CD4-positive, alpha-beta T cell treated with Interleukin-15 for 4 hours (primary cell): ENCODE data around the gene PROK1.

Experiments used
- DNase-seq: peaks from one replicate; pipeline ENCODE4 v3.0.0-alpha.2; 2020; ENCODE audit warnings: low spot score

The PROK1 gene

DNA sequence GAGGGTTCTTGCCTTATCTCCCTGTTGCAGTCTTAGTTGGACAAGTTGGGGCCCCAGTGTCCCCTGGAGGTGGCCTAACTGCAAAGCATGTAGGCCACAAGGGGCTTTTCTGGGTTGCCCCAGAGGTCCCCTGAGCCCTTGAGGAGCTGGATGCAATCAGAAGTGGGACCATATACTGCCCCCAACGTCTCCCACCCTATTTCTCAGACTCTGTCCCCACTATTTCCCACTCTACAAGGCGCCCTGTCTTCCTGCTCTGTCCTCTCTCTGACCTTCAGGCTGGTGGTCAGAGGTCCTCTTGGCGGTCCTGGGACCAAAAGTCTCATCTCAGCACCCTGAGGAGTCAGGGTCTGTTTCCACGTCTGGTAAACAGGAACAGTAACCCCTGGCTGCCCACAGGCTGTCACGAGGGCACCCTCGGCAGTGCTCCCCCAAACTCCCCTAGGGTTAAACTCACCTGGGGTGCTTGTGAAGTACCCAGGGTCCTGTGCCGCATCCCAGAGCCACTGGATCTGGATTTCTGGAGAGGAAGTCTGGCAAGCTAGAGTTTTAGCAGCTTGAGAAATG is 14.9 kb downstream of the PROK1 start:
- no peak for DNase-seq

DNA sequence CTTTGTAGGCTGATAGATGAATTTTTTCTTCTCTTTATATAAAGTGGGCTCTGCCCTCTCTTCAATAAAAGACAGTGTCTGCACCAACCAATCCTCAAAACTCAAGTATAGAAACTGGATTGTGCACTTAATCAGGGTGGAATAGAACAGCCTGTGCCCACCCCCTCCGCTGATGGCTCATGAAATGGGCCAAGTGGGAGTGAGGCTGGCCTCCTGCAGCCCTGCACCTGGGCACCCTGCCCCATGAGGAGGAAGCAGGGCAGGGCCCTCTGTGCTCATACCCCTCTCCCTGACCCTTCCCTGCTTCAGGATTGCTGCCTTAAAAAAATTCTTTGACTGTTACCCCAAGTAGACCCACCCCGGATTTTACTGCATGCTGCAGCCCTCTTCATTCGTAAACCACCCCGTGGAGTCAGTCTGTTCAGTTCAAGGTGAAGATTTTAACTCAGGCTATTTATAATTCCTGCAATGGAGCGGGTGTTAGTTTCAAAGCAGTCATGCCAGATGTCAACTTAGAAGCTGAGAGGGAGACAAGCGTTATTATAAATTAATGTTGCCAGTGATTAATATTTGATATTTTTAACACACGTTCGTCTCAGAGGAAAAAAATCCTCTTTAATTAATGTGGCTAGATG is 15.8 kb downstream of the PROK1 start:
- no peak for DNase-seq

DNA sequence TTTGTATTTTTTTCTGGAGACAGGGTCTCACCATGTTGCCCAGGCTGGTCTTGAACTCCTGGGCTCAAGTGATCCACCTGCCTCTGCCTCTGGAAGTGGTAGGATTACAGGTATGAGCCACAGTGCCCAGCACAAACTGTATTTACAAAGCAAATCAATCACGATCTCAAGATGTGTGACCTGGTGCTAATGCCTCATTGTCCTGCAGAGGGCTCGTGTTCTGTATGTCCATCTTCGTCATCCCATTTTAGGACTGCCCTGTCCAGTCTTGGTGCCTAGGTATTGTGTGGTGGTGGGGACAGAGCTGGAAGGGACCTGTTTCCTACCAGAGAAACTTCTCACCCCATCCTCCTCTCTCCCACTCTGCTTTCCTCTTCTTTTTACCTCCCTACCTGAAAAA is 20.2 kb downstream of the PROK1 start:
- no peak for DNase-seq

DNA sequence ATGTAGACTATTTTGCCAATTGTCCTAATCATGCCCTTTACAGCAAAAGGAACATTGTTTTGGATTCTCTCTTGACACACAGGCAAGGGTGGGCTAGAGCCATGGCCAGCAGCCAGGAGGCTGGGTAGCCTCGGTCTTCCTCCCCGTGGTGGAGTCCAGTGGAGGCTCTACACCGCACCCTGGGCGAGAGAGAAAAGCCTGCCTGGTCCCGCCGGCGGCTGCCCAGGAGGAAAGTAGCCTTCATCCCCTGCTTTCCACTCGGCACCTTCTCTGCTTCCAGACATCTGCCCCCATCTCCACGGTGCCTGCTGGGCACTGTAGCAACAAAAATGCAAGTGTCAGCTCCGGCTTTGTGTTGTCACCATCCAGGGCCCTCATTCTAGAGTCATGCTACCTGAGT is 21.6 kb downstream of the PROK1 start:
- DNase-seq: no peak

DNA sequence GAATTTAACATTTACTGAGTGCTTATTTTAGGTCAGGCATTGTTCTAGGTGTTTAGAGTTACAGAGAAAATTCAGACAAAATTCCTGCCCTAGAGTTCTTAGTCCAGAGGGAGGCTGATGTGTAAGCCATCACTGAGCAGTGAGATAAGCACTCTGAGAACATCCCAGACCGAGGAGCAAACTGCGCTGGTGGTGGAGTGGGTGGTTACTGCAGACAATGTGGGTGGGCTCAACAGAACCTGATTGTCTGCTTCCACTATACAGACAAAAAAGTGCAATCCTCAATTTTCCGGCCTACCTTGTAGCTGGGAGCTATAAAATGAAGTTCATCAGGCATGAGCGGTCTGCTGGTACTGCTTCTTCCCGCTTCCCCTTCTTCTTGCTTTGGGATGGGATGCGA is 23.5 kb downstream of the PROK1 start:
- DNase-seq: no peak

DNA sequence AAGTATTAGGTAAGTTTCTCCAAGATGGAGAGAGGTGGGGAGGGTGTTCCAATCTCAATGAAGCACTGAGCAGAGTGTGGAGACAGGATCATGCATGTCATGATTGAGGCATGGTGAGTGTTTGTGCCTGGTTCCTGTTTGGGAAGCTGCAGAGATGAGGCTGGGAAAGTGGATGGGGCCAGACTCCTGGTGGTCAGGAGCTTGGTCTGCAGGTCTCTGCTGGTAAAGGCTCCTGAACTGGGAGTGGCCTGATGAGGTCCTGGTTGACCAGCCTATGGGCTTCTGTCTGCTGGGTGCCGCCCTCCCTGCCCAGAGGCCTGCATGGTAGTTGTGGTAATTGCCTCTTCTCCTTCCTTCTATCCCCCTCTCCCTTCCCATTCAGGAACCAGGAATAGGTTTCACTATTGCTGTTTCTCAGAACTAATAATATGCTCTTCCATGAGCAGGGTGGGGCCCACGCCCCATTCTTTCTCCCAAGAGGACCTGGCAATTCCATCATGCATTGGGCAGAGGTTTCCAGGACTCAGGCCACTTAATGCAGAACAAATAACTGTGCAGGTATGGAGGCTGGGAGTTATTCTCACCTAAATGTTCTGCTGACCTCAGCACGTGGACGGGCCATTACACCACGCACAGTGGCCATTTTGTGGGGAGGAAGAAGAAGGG is 24.5 kb downstream of the PROK1 start:
- DNase-seq: no peak

DNA sequence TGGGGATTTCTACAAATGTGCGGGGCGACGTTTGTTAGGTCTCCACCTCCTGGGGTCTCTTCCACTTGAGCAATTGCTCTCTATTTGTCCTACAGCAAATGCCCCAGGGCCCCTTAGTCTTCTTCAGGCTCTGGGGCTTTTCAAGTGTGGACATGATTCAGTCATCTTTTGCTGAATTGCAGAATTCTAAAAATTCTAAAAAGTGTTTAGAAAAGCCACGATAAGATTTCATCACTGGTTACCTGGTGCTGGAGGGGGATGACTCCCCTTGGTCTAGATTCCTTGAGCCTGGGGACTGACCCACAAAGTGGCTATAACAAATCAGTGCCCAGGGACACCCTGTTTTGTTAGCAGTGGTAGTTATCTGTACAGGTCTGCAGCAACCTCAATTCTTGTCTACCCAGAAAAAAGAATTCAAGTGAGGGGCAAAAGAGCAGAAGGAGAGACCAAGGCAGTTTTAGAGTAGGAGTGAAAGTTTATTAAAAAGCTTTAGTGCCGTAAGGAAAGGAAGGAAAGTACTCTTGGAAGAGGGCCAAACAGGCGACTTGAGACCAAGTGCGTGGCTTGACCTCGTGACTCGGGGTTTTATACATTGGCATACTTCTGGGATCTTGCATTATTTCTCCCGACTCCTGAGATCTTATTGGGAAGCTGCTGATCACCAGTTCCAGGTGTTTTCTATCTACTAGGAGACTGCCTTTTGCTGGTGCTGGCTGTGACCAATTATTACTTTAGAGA is 25.2 kb downstream of the PROK1 start:
- DNase-seq: no peak

DNA sequence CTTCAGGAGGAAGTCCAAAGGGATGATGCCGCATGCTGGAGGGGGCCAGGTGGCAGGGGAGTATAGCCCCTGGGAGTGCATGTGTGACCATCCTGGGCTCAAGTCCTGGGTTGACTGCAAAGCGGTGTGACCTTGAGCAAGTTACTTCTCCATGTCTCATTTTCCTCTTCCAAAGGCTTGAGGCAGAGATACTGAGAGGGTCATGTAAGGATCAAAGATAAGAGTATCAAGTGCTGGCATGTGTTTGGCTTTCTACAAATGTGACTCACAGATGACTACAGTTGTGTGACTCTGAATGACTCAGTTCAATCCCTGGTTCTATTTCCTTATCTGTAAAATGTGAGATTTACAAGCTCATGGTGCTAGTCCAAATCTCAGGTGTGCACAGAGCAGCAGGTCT is 26.1 kb downstream of the PROK1 start:
- DNase-seq: no peak

DNA sequence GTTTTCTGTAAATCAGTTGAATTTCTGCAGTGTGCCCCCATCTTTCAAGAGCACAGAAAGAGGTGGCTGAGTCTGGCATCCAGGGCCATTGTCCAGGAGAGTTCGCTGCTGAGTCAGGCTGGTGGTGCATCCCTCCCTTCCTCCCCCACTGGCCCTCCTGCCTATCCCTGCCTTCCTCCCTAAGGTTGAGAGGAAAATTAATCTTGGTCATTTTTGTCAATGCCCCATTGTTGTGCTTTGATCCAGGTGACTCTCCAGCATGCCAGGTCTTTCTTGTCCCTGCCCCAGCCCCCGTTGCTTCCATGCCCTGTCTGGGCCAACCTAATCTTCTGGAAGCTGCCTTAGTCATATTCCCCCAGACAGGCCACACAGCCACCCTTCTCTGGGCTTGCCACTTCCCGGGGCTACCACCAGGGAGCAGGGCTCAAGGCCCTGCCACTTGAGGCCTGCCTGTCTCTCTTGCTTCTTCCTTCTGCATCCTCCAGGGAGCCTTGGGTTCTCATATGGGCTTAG is 26.6 kb downstream of the PROK1 start:
- DNase-seq: no peak

DNA sequence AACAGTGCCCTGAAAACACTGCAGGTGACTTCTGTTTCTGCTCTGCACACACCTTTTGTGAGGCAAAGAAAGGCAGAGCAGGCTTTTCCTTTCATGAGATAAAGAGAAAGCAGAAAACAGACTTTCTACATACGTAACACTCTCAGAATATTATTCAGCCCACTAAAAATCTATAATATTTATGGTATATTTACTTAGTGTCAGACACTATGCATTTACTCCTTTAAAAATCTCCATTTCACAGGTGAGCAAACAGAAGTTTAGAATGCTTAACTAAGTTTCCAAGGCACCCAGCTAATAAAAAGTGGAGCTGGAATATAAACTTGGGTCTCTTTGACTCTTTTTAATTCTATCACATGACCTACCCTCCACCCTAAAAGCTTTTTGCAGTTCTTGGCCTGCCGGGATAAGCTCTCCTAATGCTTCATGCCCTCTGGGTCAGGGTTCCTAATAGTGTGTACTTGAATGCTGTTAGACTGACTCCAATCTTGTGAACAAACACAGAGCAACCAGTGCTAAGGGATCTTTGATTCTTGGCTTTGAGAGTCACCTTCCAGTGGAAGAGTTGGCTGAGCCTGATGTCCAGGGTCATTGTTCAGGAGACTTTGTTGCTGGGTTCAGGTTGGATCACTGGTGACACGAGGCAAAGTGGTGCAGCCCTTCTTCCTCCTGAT is 27.2 kb downstream of the PROK1 start:
- no peak for DNase-seq

DNA sequence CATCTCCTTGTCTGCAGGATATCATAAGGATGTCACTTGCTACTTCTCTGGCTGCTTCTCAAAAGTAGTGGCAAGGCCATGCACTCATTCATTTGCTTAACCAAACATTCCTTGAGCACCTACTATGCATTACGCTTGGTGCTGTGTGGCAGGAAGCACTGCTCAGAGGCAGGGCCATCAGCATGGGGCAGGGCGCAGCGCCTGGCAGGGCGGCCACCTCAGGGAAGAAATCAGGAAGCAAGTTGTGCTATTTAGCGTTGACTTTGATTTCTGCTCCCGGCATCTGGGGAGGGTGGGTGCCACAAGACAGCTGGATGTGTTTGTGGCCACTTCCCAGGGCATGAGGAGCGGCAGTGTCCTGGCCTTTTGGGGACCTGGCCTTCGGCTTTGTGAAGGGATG is 27.9 kb downstream of the PROK1 start:
- no peak for DNase-seq

DNA sequence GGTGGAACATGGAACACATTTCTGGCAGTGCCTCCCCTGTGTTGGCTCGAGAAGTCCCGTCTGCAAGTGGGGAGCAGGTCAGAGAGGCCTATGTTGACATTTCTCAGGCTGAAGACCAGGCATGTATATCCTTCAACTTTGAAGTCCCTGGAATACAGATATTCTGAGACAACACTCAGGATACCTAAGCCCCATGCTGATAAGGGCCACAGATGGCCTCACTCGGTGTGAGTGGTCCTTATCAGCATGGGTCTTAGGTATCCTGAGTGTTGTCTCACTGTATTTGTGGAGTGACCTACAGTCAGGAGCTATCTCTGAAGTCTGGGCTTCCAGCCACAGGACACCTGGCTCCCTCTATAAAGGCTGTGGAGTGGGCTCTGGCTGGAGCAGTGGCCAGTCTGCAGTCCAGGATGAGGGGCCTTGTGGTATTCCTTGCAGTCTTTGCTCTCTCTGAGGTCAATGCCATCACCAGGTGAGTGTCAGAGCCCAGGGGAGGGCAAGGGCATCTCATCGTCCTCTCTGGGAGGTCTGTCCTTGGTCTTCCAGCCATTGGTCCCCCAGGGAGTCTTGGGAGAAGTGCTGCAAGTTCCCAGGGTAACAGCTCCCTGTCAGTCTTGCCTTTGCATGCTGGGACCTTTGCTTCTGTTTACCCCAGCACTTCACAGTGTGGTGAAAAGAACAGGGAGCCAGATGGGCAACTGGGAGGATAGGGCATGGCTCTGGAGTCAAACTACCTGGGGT is 29.6 kb downstream of the PROK1 start:
- no peak for DNase-seq

DNA sequence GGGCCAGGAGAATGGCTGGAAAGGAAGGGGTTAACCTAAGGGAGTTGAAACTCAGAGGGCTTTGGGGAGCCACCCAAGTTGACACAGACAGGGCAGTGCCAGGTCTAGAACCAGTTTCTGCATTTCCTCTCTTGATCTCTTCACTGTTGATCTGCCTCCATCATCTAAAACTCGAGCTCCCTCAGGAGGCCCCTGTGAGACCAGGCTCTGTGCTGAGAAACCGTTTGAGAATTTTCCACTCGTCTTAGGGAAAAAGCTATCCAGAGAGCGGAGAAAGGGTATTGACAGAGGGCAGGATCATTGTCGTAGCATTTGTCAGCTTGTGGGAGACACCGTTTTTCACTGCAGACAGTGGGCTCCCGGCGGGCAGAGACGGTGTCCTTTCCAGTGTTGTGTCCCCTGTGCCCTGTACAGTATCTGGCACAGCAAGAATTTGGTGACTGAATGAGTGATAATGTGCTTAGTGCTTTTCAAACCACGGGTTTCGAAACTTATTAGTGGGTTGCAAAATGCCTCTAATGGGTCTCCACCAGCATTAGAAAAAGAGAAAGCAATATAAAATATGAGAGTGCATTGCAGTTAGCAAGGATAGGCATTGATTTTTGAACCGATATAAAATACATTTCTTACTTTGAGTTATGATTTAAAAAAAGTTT is 31.1 kb downstream of the PROK1 start:
- no peak for DNase-seq

DNA sequence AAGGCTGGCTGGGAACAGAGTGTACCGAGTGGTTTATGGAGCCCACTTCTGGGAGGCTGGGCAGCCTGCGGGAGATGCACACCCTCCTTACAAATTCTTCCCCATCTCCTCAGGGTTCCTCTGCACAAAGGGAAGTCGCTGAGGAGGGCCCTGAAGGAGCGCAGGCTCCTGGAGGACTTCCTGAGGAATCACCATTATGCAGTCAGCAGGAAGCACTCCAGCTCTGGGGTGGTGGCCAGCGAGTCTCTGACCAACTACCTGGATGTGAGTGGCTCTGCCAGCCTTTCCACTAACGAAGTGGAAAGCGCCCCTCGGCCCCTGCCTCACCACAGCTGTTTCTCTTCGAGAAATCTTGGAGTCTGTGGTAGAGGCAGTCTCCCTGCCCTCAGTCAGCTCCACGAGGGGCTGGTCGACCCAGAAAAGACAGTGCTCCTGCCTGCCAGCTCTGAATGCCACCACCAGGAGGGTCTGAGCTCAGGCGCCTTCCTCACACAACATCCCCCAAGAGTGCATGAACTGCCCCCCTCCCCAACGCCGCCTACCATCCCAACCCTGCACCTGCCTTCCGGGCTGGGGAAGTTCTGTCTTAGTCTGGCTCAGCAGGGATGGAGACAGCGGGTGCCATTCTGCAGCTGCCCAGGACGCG is 31.8 kb downstream of the PROK1 start:
- DNase-seq: no peak

DNA sequence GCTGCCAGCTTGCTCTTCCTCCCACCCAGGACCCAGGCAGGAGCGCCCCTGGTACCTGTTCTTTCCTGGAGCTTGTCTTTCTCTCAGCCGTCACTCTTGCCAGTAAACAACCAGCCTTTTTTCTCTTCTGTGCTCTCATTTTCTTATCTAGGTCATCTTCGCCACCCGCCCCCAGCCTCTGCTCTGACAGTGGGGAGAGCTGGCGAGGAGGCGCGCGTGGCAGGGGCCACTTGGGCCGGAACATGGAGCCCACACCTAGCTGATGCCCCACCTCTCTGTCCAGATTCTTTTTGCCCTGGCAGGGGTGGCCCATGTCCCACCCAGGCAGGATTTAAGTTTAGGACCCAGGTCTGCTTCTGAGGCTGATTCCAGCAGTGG is 32.3 kb downstream of the PROK1 start:
- no peak for DNase-seq

DNA sequence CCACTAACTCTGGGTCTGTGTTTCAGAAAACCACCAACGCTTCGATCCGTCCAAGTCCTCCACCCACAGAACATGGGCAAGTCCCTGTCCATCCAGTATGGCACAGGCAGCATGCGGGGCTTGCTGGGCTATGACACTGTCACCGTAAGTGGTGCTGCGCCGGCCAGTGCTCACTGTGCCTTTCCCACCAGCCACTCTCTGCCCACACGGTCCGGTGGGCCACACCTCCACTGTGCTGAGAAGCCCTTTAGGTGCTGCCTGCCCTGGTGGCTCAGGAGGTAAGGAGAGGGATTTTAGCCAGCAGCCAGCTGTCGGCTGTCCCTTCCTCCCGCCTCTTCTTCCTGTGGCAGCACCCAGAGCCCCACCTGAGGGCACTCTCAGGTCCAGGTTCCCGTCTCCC is 33.9 kb downstream of the PROK1 start:
- no peak for DNase-seq

DNA sequence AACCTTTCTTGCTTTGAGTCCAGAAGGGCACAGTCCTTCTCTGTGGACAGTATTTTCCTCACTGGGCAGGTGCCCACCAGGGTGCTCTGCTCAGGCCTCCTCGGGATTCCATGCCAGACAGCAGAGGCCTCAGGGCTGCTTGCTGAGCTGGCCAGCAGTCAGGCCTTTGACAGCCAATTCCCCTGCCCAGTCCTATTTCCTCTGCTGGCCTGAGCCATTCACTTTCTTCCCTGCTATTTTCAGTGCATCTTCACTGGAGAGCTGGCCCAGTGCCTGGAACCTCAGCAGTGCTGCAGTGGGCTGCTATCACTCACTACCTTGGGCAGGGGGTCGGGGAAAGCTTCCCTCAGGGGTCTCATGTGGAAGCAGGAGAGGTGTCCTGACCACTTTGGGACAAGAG is 34.8 kb downstream of the PROK1 start:
- no peak for DNase-seq

DNA sequence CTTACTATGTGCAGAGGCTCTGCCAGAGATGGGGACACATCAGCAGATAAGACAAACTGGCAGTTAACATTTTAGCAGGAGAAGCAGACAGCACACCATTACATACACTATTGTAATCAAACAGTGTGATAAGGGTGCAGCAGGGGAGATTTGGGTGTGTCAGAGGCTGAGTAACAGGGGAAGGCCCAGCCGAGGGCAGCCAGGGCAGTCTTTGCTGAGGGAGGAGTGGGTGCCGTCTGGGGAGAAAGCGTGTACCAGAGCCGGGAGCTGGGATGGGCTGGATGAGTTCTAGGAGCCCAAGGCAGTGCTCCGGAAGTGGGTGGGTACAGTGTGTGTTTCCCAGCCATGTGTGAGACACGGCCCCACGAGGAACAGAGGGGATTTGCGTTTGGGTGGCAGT is 36.8 kb downstream of the PROK1 start:
- DNase-seq: no peak

DNA sequence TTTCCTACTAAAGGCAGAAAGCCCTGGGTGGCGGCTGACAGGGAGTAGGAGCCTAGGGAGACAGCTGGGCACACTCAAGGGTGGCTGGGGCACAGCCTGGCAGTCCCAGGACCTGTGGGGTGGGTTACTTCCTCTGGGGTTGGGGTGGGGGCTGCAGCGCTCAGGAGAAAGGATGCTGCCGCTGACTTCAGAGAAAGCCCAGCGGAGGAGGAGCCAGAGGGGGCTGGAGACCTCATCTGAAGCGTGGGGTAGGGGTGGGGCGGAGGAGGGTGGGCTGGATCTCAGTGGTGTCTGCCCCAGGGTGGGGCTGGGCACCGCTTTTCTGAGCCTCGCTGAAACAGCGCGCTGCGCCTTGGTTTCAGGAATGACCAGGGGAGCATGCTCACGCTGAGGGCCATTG is 37.2 kb downstream of the PROK1 start:
- DNase-seq: no peak

DNA sequence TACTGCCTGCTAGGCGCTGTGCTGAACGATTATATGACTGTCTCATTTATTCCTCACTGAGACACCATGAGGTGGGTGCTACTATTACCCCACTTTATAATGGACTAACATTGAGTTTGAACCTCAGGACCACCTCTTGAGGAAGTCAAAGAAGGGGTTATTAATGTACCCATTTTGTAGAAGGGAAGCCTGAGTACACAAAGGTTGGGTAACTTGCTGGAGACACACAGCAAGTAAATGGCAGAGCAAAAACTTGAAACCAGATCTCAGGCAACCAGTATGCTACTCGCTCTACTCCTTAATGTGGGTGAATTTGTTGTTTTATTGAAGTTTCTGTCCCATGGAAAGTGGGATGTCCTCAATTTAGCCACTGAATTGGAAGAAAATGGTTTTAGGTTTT is 37.9 kb downstream of the PROK1 start:
- DNase-seq: no peak

DNA sequence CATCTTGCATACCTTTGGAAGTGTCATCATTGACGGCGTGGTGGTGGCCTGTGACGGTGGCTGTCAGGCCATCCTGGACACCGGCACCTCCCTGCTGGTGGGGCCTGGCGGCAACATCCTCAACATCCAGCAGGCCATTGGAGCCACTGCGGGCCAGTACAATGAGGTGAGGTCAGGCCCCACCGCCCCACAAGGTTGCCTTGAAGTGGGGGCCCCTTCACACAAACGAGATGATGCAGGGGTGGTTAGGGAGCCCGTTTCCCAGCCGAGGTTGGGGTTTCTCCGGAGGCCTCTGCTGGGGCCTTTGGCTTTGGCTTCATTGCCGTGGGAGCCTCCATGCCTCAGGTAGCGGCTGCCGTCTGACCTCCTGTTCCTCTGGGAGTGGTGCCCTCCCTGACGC is 38.5 kb downstream of the PROK1 start:
- no peak for DNase-seq
